Activated CD8-positive, alpha-beta T cell treated with anti-CD3 and anti-CD28 coated beads for 36 hours (primary cell): Measurements from ENCODE around the gene PRC1. TPM values are rescaled to one million over a fixed set of nuclear protein-coding genes. Genes with fewer than 3 reads are reported as not detected.

Experiments used
- ATAC-seq: fragments of 200-7000 bp; cut with Tn5 transposase; one replicate; pipeline ENCODE4 v1.10.0; 2021; ENCODE audit warnings: mild to moderate bottlenecking, moderate library complexity
- CTCF ChIA-PET: fragments of 350-600 bp; sonication (Branson Sonifier 250); formaldehyde crosslinking; loops from one replicate; lab custom pipeline; 2021; ENCODE audit warnings: antibody characterized with exemption; lab: Charles Lee
- POLR2A ChIA-PET: fragments of 350-600 bp; sonication (Branson Sonifier 250); formaldehyde crosslinking; loops from one replicate; lab custom pipeline; 2021; ENCODE audit warnings: antibody characterized with exemption; lab: Charles Lee
- DNase-seq: peaks from one replicate; pipeline ENCODE4 v3.0.0-alpha.2; 2020
- H3K27ac Mint-ChIP-seq: one replicate; pipeline ENCODE4 v1.8.0; 2021; ENCODE audit warnings: mild to moderate bottlenecking, mixed read lengths
- H3K27me3 Mint-ChIP-seq: one replicate; pipeline ENCODE4 v1.8.0; 2021; ENCODE audit warnings: mixed read lengths
- H3K36me3 Mint-ChIP-seq: one replicate; pipeline ENCODE4 v1.8.0; 2021; ENCODE audit warnings: low read depth, mixed read lengths
- H3K4me1 Mint-ChIP-seq: one replicate; pipeline ENCODE4 v1.8.0; 2021; ENCODE audit warnings: low read depth, mixed read lengths
- H3K4me3 Mint-ChIP-seq: one replicate; pipeline ENCODE4 v1.8.0; 2021; ENCODE audit warnings: mild to moderate bottlenecking, moderate library complexity, mixed read lengths
- H3K9me3 Mint-ChIP-seq: one replicate; pipeline ENCODE4 v1.8.0; 2021; ENCODE audit warnings: mixed read lengths
- intact Hi-C: fragments of 100-400 bp; cut with micrococcal nuclease; formaldehyde crosslinking; loops from one replicate; pipeline ENCODE4 v1.10.0; 2022
- total RNA-seq, 2 experiments: library from RNA; stranded (reverse); gene quantifications; one replicate each; pipeline ENCODE4 v1.2.3, GENCODE V29; 2021
- TF ChIP-seq, protein P1 (sequence below): fragments of 200-600 bp; IDR thresholded peaks from one replicate; pipeline ENCODE4 v1.8.0; 2022; ENCODE audit warnings: antibody characterized with exemption, mild to moderate bottlenecking

Gene PRC1
- total RNA-seq, 2 experiments from 2014 or later: 83.1 to 96.9 TPM

DNA sequence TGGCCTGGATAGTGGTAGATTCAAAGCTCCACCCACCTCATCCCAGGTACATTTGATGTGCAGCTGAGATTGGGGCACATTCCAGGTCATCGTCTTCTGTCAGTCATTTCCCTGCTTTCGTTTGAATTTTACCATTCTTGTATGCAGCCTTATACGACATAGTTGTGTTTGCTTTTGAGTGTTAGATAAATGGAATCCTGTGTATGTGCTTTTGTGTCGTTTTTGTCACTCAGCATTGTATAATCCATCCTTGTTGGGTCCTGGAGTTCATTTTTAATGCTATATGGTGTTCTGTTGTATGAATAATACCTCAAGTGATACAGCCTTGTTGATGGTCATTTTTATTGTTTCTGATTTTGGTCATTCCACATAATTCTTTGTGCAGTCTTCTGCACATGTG is 32.3 kb downstream of the PRC1 start:
- Mint-ChIP-seq H3K36me3 (peaks cover 57% of the 10 kb centered on the region), H3K4me1 (peaks cover 2% of the 10 kb centered on the region)
- CTCF ChIA-PET: interaction anchor here (1.4 kb wide), 1 partner anchor 29 kb away, joined by 5 read pairs; no protein-coding TSS in a partner anchor

GRCh38 chr15:90960298-90961091 is 33.8 kb downstream of the PRC1 start:
- intact Hi-C loops: no loop called here
- peaks cover 55% of the 10 kb centered on the region for H3K36me3 Mint-ChIP-seq
- POLR2A ChIA-PET: interaction anchor here (0.7 to 4.5 kb wide), 2 partner anchors 8 to 29 kb away, joined by 3 to 38 read pairs; no protein-coding TSS in a partner anchor

More for the DNA sequence above, 32.3 kb downstream of the PRC1 start:
- POLR2A ChIA-PET: interaction anchor here (1.2 kb wide), 2 partner anchors 16 to 31 kb away, joined by 3 to 5 read pairs; no protein-coding TSS in a partner anchor
- Mint-ChIP-seq H3K4me3 (no peak overlapping the region), H3K9me3 (no peaks in the 10 kb centered on the region), H3K27ac (no peak overlapping the region), H3K27me3 (no peaks in the 10 kb centered on the region)
- ATAC-seq (no peak), DNase-seq (no peak)
- intact Hi-C loops: no loop called here
- TF ChIP-seq, protein P1, sequence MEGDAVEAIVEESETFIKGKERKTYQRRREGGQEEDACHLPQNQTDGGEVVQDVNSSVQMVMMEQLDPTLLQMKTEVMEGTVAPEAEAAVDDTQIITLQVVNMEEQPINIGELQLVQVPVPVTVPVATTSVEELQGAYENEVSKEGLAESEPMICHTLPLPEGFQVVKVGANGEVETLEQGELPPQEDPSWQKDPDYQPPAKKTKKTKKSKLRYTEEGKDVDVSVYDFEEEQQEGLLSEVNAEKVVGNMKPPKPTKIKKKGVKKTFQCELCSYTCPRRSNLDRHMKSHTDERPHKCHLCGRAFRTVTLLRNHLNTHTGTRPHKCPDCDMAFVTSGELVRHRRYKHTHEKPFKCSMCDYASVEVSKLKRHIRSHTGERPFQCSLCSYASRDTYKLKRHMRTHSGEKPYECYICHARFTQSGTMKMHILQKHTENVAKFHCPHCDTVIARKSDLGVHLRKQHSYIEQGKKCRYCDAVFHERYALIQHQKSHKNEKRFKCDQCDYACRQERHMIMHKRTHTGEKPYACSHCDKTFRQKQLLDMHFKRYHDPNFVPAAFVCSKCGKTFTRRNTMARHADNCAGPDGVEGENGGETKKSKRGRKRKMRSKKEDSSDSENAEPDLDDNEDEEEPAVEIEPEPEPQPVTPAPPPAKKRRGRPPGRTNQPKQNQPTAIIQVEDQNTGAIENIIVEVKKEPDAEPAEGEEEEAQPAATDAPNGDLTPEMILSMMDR: no peak

GRCh38 chr15:90959894-90960293 is 34.4 kb downstream of the PRC1 start:
- Mint-ChIP-seq H3K4me3 (no peak overlapping the region), H3K9me3 (no peaks in the 10 kb centered on the region), H3K27ac (no peak overlapping the region), H3K27me3 (no peaks in the 10 kb centered on the region), H3K36me3 (peaks cover 53% of the 10 kb centered on the region), H3K4me1 (peaks cover 5% of the 10 kb centered on the region)
- ATAC-seq (no peak), DNase-seq (no peak)
- TF ChIP-seq, protein P1: no peak
- CTCF ChIA-PET: interaction anchor here (0.8 to 8.0 kb wide), 5 partner anchors 19 to 96 kb away, joined by 4 to 178 read pairs (median 28); partner anchors contain the start of genes HDDC3 and UNC45A
- intact Hi-C loops: loop anchor here (5.0 kb wide), 1 partner anchor 312 kb away; no protein-coding TSS in a partner anchor
- POLR2A ChIA-PET: interaction anchor here (0.7 to 4.5 kb wide), 3 partner anchors 8 to 28 kb away, joined by 3 to 38 read pairs (median 3); no protein-coding TSS in a partner anchor

More at GRCh38 chr15:90960298-90961091, 33.8 kb downstream of the PRC1 start:
- no peak overlapping the region for H3K4me3 Mint-ChIP-seq
- H3K27me3 Mint-ChIP-seq: no peaks in the 10 kb centered on the region
- CTCF ChIA-PET: interaction anchor here (0.8 to 8.0 kb wide), 4 partner anchors 18 to 95 kb away, joined by 4 to 178 read pairs (median 23); partner anchors contain the start of genes HDDC3 and UNC45A
- DNase-seq (no peak), ATAC-seq (no peak)
- no peaks in the 10 kb centered on the region for H3K9me3 Mint-ChIP-seq
- peaks cover 5% of the 10 kb centered on the region for H3K4me1 Mint-ChIP-seq
- TF ChIP-seq, protein P1: no peak
- no peak overlapping the region for H3K27ac Mint-ChIP-seq

DNA sequence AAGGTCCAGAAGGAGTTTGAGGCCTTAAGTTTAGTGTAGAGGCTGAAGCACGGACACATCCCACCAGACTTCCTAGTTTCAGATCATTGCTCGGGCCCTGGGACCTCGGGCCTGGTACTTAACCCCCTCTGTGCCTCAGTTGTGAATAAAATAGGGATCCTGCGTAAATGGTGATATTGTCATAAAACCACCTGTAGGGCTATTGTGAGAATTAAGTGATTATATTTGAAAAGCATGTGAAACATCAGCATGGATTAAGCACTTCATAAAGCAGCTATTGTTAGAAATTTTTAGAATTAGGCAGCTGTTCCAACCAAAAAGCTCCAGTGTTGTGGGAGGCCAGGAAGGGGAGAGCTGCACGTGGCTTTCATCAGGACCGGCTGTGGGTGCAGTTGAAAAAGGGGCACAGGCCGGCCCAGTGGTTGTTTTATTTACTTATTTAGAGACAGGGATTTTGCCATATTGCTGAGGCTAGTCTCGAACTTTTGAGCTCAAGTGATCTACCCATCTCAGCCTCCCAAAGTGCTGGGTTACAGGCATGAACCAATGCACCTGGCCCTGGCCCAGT is 35.2 kb downstream of the PRC1 start:
- H3K4me3 Mint-ChIP-seq: no peak overlapping the region
- intact Hi-C loops: loop anchor here (5.0 kb wide), 1 partner anchor 313 kb away; no protein-coding TSS in a partner anchor
- no peak overlapping the region for H3K27ac Mint-ChIP-seq

More for the DNA sequence above, 35.2 kb downstream of the PRC1 start:
- Mint-ChIP-seq H3K4me1 (peaks cover 8% of the 10 kb centered on the region), H3K9me3 (no peaks in the 10 kb centered on the region), H3K27me3 (no peaks in the 10 kb centered on the region), H3K36me3 (peaks cover 54% of the 10 kb centered on the region)
- POLR2A ChIA-PET: interaction anchor here (1.3 to 8.3 kb wide), 3 partner anchors 9 to 21 kb away, joined by 3 to 98 read pairs (median 38); partner anchors contain the start of genes HDDC3 and UNC45A
- DNase-seq (no peak), ATAC-seq (no peak)
- TF ChIP-seq, protein P1: no peak
- CTCF ChIA-PET: interaction anchor here (3.8 to 8.0 kb wide), 5 partner anchors 11 to 313 kb away, joined by 20 to 178 read pairs (median 38); partner anchors contain the start of genes HDDC3 and UNC45A
